GM12878 (cell line): ENCODE data around the gene FNTB. TPM values are rescaled to one million over a fixed set of nuclear protein-coding genes. Genes with fewer than 3 reads are reported as not detected.

Experiments
- ATAC-seq: fragments of 200-7000 bp; cut with Tn5 transposase; 3 replicates; pipeline ENCODE4 v1.9.1; 2020; ENCODE audit warnings: mild to moderate bottlenecking, moderate library complexity
- BruUV-seq: library from RNA; stranded (reverse); fragments of 400-500 nt; replicated peaks from 2 replicates; lab custom pipeline; 2021; lab: Mats Ljungman, UMichigan
- CTCF ChIA-PET: fragments of 300-600 bp; sonication (Branson Sonifier 250); formaldehyde crosslinking; extraction: SDS; loops from one replicate; lab custom pipeline; 2021; ENCODE audit warnings: inconsistent platforms; lab: Yijun Ruan, JAX
- POLR2A ChIA-PET: fragments of 350-600 bp; formaldehyde crosslinking; extraction: SDS; loops from one replicate; lab custom pipeline; 2021; ENCODE audit warnings: inconsistent platforms; lab: Charles Lee
- RAD21 ChIA-PET: fragments of 300-600 bp; sonication (Branson Sonifier 250); formaldehyde crosslinking; loops from one replicate; lab custom pipeline; 2023; ENCODE audit warnings: antibody characterized with exemption; ENCODE audit not compliant: unreplicated experiment; lab: Charles Lee
- SMC1A ChIA-PET: fragments of 300-600 bp; sonication (Branson Sonifier 250); formaldehyde crosslinking; loops from one replicate; lab custom pipeline; 2023; ENCODE audit not compliant: unreplicated experiment, uncharacterized antibody; lab: Charles Lee
- DNase-seq: peaks from one replicate; pipeline ENCODE4 v3.0.0-alpha.2; 2011; ENCODE audit warnings: low read depth, low spot score
- FAIRE-seq: peaks from 3 replicates; lab custom pipeline; 2011; peaks lifted over from hg19 to GRCh38; lab: Jason Lieb, UNC
- H2AFZ ChIP-seq: 2 replicates; pipeline ENCODE4 v1.6.0; 2011; ENCODE audit warnings: low read depth, low read length, control low read depth; ENCODE audit not compliant: control insufficient read depth
- H3K27ac ChIP-seq: 2 replicates; pipeline ENCODE4 v1.5.1; 2011; ENCODE audit warnings: control low read depth; ENCODE audit not compliant: control insufficient read depth, insufficient read depth
- H3K27me3 ChIP-seq, 2 experiments: replicated peaks in 1 of 2; 2 replicates each; pipeline versions ENCODE4 v1.6.0 to v1.6.1; 2011; ENCODE audit warnings: low read length in 1 of 2; ENCODE audit not compliant: control insufficient read depth in 2 of 2, insufficient read depth in 2 of 2
- H3K36me3 ChIP-seq, 2 experiments: 2 replicates each; pipeline ENCODE4 v1.5.1; 2011; ENCODE audit warnings: low read length in 1 of 2; ENCODE audit not compliant: control insufficient read depth in 2 of 2, insufficient read depth in 2 of 2
- H3K4me1 ChIP-seq: 2 replicates; pipeline ENCODE4 v1.6.1; 2011; ENCODE audit warnings: mild to moderate bottlenecking, low read length, moderate library complexity, mixed read lengths; ENCODE audit not compliant: control insufficient read depth, insufficient read depth
- H3K4me2 ChIP-seq: 2 replicates; pipeline ENCODE4 v1.6.0; 2011; ENCODE audit warnings: control low read depth; ENCODE audit not compliant: control insufficient read depth, insufficient read depth
- H3K4me3 ChIP-seq: fragments of 200-600 bp; sonication (generic); 2 replicates; pipeline ENCODE4 v1.5.1; 2016
- H3K79me2 ChIP-seq: 2 replicates; pipeline ENCODE4 v1.6.0; 2011; ENCODE audit warnings: low read length; ENCODE audit not compliant: control insufficient read depth, insufficient read depth
- H3K9ac ChIP-seq: 2 replicates; pipeline ENCODE4 v1.8.0; 2011; ENCODE audit warnings: low read length, control low read depth, mixed read lengths; ENCODE audit not compliant: control insufficient read depth, insufficient read depth
- H3K9me3 ChIP-seq: replicated peaks from 3 replicates; pipeline ENCODE4 v1.5.1; 2011; ENCODE audit warnings: mild to moderate bottlenecking, low read length; ENCODE audit not compliant: control insufficient read depth, insufficient read depth
- H4K20me1 ChIP-seq: 2 replicates; pipeline ENCODE4 v1.6.0; 2011; ENCODE audit not compliant: control insufficient read depth, insufficient read depth
- BHLHE40 ChIP-seq, 2 experiments: fragments of 450-650 bp in 1 of 2; IDR thresholded peaks; 2 replicates each; pipeline ENCODE4 v1.6.1; 2011 to 2017; ENCODE audit warnings: low read depth in 2 of 2, borderline replicate concordance in 1 of 2, improper control_type of control experiment in 1 of 2, low read length in 1 of 2, mild to moderate bottlenecking in 1 of 2
- CREM ChIP-seq: IDR thresholded peaks from 2 replicates; pipeline ENCODE4 v1.6.1; 2014; ENCODE audit warnings: antibody characterized with exemption, low read depth
- IKZF2 ChIP-seq, 2 experiments: fragments of 450-650 bp; IDR thresholded peaks; 2 replicates each; pipeline ENCODE4 v1.6.1; 2017; ENCODE audit warnings: mild to moderate bottlenecking in 2 of 2, moderate library complexity in 2 of 2
- MEF2A ChIP-seq: IDR thresholded peaks from 2 replicates; pipeline ENCODE4 v1.6.1; 2011; ENCODE audit warnings: low read depth, mild to moderate bottlenecking, low read length, moderate library complexity; ENCODE audit not compliant: insufficient read depth
- MTA3 ChIP-seq: IDR thresholded peaks from 2 replicates; pipeline ENCODE4 v1.6.1; 2012; ENCODE audit warnings: low read length, inconsistent platforms, borderline replicate concordance
- POLR2A ChIP-seq: IDR thresholded peaks from 2 replicates; pipeline ENCODE4 v1.6.1; 2011; ENCODE audit warnings: low read depth, mild to moderate bottlenecking, low read length
- POLR2AphosphoS5 ChIP-seq: IDR thresholded peaks from 2 replicates; pipeline ENCODE4 v1.6.1; 2011; ENCODE audit warnings: mild to moderate bottlenecking, low read length, inconsistent platforms
- RB1 ChIP-seq: fragments of 450-650 bp; formaldehyde crosslinking; IDR thresholded peaks from 2 replicates; pipeline ENCODE4 v1.6.1; 2017; ENCODE audit warnings: mild to moderate bottlenecking, borderline replicate concordance
- ZBTB11 ChIP-seq: fragments of 450-650 bp; formaldehyde crosslinking; IDR thresholded peaks from 2 replicates; pipeline ENCODE4 v1.5.0; 2022; ENCODE audit warnings: mild to moderate bottlenecking, missing genetic modification characterization
- whole genome bisulfite sequencing: methylation state at CpG from one replicate; pipeline ENCODE4 v1.1.6; 2016; ENCODE audit warnings: low lambda C conversion rate; ENCODE audit not compliant: insufficient replicate concordance, insufficient coverage; ENCODE audit errors: missing lambda C conversion rate; 5-methylcytosine and 5-hydroxymethylcytosine counted together
- in situ Hi-C: fragments of 300-500 bp; cut with MboI; formaldehyde crosslinking; loops from 9 replicates; pipeline ENCODE4 v1.14.3; 2018; ENCODE audit warnings: mixed read lengths
- intact Hi-C: fragments of 100-400 bp; cut with micrococcal nuclease; formaldehyde crosslinking; loops from one replicate; pipeline ENCODE4 v1.14.2; 2022; ENCODE audit not compliant: unreplicated experiment
- polyA plus RNA-seq, 11 experiments: library from polyadenylated mRNA; depleted of rRNA in 4 of 11; unstranded in 6 of 11; stranded (reverse) in 5 of 11; fragments of >200 nt; fragmentation: Nextera tagmentation in 4 of 11; fragmentation: Illumina TruSeq in 1 of 11; extraction: Ambion mirVana in 4 of 11; extraction: Trizol in 1 of 11; gene quantifications; 1 replicate in 1 of 11; 2 replicates in 10 of 11; pipeline versions ENCODE4 v1.2.1 to v1.2.3, GENCODE V29; 2011 to 2016; ENCODE audit warnings: inconsistent platforms in 2 of 11, missing spikeins in 2 of 11, low read depth in 1 of 11
- total RNA-seq, 4 experiments: library from RNA; depleted of rRNA in 3 of 4; stranded (reverse); fragments of >200 nt in 3 of 4; fragmentation: Illumina TruSeq in 1 of 4; extraction: Trizol in 1 of 4; gene quantifications; 2 replicates each; pipeline versions ENCODE4 v1.2.1 to v1.2.3, GENCODE V29; 2013 to 2021
- TF ChIP-seq, protein P1 (sequence below): fragments of 450-650 bp; IDR thresholded peaks from 2 replicates; pipeline ENCODE4 v1.6.1; 2017; ENCODE audit warnings: low read depth, mild to moderate bottlenecking, moderate library complexity
- TF ChIP-seq, protein P2 (sequence below): fragments of 450-650 bp; formaldehyde crosslinking; IDR thresholded peaks from 2 replicates; pipeline ENCODE4 v1.4.0; 2020; ENCODE audit warnings: mild to moderate bottlenecking, moderate library complexity

Gene FNTB
- total and polyA plus RNA-seq, 10 of the 15 experiments (the other 5 are each of a cell fraction or from before 2014, with no cell fraction given), result 10.4 to 25.1 (median 16.7) TPM

- TF ChIP-seq, protein P1, sequence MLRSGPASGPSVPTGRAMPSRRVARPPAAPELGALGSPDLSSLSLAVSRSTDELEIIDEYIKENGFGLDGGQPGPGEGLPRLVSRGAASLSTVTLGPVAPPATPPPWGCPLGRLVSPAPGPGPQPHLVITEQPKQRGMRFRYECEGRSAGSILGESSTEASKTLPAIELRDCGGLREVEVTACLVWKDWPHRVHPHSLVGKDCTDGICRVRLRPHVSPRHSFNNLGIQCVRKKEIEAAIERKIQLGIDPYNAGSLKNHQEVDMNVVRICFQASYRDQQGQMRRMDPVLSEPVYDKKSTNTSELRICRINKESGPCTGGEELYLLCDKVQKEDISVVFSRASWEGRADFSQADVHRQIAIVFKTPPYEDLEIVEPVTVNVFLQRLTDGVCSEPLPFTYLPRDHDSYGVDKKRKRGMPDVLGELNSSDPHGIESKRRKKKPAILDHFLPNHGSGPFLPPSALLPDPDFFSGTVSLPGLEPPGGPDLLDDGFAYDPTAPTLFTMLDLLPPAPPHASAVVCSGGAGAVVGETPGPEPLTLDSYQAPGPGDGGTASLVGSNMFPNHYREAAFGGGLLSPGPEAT, result no peak
- TF ChIP-seq POLR2A, result no peak
- no peak for TF ChIP-seq RB1
- no peak for TF ChIP-seq MEF2A
Observed at GRCh38 chr14:65052832-65053231, 66.1 kb downstream of the FNTB start (continued).

DNA sequence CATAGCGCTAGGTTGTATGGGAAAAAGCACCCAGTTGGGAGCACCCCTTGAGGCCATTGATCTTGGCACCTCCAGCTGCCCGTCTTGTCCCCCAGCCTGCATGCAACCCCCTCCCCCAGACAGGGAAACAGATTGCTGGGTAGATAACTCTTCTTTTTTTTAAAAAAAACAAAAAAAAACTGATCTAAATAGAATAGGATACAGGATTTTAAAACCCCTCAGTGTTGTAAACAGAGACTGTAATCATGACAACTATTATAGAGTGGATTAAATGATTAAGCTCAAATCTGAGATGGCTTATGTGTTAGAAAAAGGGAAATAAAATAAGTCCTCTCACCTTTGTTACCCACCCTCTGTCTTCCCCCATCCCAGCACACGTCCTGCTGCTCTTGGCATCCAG lies 66.8 kb downstream of the FNTB start:
- Histone ChIP-seq H3K27me3 (no peaks in the 10 kb centered on the region), H3K4me1 (no peaks in the 10 kb centered on the region), H3K4me3 (no peak overlapping the region), H3K4me2 (no peak overlapping the region), H3K27ac (no peak overlapping the region), H3K9me3 (no peaks in the 10 kb centered on the region), H2AFZ (no peak overlapping the region), H3K79me2 (no peaks in the 10 kb centered on the region), H3K9ac (no peak overlapping the region), H3K36me3 (peaks cover 6 to 7% of the 10 kb centered on the region in 2 experiments), H4K20me1 (no peaks in the 10 kb centered on the region)
- CTCF ChIA-PET, result interaction anchor here (0.8 kb wide), 1 partner anchor 32 kb away, joined by 3 read pairs; no protein-coding TSS in a partner anchor
- RAD21 ChIA-PET, result interaction anchor here (0.5 kb wide), 1 partner anchor 127 kb away, joined by 3 read pairs; no protein-coding TSS in a partner anchor
- WGBS, result 98% methylated on average over 3 of the region's 3 CpGs
- SMC1A ChIA-PET, result no interaction called here
- ATAC-seq (no peak), FAIRE-seq (no peak), DNase-seq (no peak)
- in situ Hi-C loops (no loop called here), intact Hi-C loops (no loop called here)
- BruUV-seq, result no TSS peak
- POLR2A ChIA-PET, result no interaction called here
- TF ChIP-seq POLR2AphosphoS5 (no peak), ZBTB11 (CRISPR knock-in tag) (no peak), BHLHE40 (IDR thresholded peaks at IDR 0.05; ENCODE audit: borderline replicate concordance in 1 of 2, low read depth in 2 of 2, low read length in 1 of 2) (no peak), MTA3 (no peak), IKZF2 (IDR thresholded peaks at IDR 0.05) (no peak), CREM (no peak)
- TF ChIP-seq, protein P2, sequence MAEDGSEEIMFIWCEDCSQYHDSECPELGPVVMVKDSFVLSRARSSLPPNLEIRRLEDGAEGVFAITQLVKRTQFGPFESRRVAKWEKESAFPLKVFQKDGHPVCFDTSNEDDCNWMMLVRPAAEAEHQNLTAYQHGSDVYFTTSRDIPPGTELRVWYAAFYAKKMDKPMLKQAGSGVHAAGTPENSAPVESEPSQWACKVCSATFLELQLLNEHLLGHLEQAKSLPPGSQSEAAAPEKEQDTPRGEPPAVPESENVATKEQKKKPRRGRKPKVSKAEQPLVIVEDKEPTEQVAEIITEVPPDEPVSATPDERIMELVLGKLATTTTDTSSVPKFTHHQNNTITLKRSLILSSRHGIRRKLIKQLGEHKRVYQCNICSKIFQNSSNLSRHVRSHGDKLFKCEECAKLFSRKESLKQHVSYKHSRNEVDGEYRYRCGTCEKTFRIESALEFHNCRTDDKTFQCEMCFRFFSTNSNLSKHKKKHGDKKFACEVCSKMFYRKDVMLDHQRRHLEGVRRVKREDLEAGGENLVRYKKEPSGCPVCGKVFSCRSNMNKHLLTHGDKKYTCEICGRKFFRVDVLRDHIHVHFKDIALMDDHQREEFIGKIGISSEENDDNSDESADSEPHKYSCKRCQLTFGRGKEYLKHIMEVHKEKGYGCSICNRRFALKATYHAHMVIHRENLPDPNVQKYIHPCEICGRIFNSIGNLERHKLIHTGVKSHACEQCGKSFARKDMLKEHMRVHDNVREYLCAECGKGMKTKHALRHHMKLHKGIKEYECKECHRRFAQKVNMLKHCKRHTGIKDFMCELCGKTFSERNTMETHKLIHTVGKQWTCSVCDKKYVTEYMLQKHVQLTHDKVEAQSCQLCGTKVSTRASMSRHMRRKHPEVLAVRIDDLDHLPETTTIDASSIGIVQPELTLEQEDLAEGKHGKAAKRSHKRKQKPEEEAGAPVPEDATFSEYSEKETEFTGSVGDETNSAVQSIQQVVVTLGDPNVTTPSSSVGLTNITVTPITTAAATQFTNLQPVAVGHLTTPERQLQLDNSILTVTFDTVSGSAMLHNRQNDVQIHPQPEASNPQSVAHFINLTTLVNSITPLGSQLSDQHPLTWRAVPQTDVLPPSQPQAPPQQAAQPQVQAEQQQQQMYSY, result no peak
- TF ChIP-seq, protein P1, result no peak
